Measurements from ENCODE around the gene TMEM151B.

- TF ChIP-seq POLR2AphosphoS5 (IDR thresholded peaks at IDR 0.05; ENCODE audit: low read depth, low read length), result peak; percentile 70; the same call in 1 of the 2 replicates
- TF ChIP-seq, protein P1, sequence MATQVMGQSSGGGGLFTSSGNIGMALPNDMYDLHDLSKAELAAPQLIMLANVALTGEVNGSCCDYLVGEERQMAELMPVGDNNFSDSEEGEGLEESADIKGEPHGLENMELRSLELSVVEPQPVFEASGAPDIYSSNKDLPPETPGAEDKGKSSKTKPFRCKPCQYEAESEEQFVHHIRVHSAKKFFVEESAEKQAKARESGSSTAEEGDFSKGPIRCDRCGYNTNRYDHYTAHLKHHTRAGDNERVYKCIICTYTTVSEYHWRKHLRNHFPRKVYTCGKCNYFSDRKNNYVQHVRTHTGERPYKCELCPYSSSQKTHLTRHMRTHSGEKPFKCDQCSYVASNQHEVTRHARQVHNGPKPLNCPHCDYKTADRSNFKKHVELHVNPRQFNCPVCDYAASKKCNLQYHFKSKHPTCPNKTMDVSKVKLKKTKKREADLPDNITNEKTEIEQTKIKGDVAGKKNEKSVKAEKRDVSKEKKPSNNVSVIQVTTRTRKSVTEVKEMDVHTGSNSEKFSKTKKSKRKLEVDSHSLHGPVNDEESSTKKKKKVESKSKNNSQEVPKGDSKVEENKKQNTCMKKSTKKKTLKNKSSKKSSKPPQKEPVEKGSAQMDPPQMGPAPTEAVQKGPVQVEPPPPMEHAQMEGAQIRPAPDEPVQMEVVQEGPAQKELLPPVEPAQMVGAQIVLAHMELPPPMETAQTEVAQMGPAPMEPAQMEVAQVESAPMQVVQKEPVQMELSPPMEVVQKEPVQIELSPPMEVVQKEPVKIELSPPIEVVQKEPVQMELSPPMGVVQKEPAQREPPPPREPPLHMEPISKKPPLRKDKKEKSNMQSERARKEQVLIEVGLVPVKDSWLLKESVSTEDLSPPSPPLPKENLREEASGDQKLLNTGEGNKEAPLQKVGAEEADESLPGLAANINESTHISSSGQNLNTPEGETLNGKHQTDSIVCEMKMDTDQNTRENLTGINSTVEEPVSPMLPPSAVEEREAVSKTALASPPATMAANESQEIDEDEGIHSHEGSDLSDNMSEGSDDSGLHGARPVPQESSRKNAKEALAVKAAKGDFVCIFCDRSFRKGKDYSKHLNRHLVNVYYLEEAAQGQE (IDR thresholded peaks at IDR 0.05; ENCODE audit: insufficient read depth in 1 of 2, low read depth in 2 of 2, low read length in 2 of 2), result 0 out of 4 replicates have a peak, but pooled peaks of 1 of the 2 experiments have one; percentile 26
- no peak for TF ChIP-seq TAF1 (IDR thresholded peaks at IDR 0.05; ENCODE audit: borderline replicate concordance, insufficient read depth, low read length)
- no peak for TF ChIP-seq SIN3A (IDR thresholded peaks at IDR 0.05; ENCODE audit: borderline replicate concordance, insufficient read depth, low read length)
Measured at GRCh38 chr6:44257025-44257752, 13.1 kb upstream of the TMEM151B start, which contains the start of gene SLC35B2.

Data from PFSK-1 (cell line).